A549 (cell line): ENCODE data around the gene OPCML. TPM values are rescaled to one million over a fixed set of nuclear protein-coding genes. Genes with fewer than 3 reads are reported as not detected.

Experiments used
- ATAC-seq, 2 experiments: fragments of 200-7000 bp in 1 of 2; fragments of >200 bp in 1 of 2; cut with Nextera tagmentation in 1 of 2; cut with Tn5 transposase in 1 of 2; 3 replicates each; pipeline versions ENCODE4 v1.8.0 to v1.9.1; 2018 to 2020; ENCODE audit warnings: mild to moderate bottlenecking in 1 of 2, moderate library complexity in 1 of 2
- CTCF ChIA-PET: fragments of 300-600 bp; sonication (Branson Sonifier 250); formaldehyde crosslinking; extraction: SDS; loops from one replicate; lab custom pipeline; 2021; ENCODE audit warnings: antibody characterized with exemption, inconsistent platforms; lab: Yijun Ruan, JAX
- POLR2A ChIA-PET: fragments of 350-600 bp; formaldehyde crosslinking; extraction: SDS; loops from one replicate; lab custom pipeline; 2021; ENCODE audit warnings: antibody characterized with exemption, inconsistent platforms; lab: Yijun Ruan, JAX
- DNase-seq, 2 experiments: peaks; one replicate each; pipeline versions ENCODE4 v3.0.0 to v3.0.0-alpha.2; 2011 to 2016; ENCODE audit warnings: low read depth in 1 of 2, low spot score in 1 of 2
- FAIRE-seq: peaks from 2 replicates; lab custom pipeline; 2011; peaks lifted over from hg19 to GRCh38; lab: Jason Lieb, UNC
- H3K27ac ChIP-seq, 2 experiments: fragments of >200 bp; sonication (Bioruptor Twin); formaldehyde crosslinking; 3 replicates each; pipeline ENCODE4 v1.5.1; 2016 to 2017
- H3K4me1 ChIP-seq: fragments of >200 bp; sonication (Bioruptor Twin); formaldehyde crosslinking; 3 replicates; pipeline ENCODE4 v1.6.1; 2016
- H3K4me2 ChIP-seq: fragments of >200 bp; sonication (Bioruptor Twin); formaldehyde crosslinking; 3 replicates; pipeline ENCODE4 v1.6.1; 2016
- H3K4me3 ChIP-seq: fragments of >200 bp; sonication (Bioruptor Twin); formaldehyde crosslinking; 3 replicates; pipeline ENCODE4 v1.5.1; 2016
- H3K9me3 ChIP-seq: fragments of >200 bp; sonication (Bioruptor Twin); formaldehyde crosslinking; 3 replicates; pipeline ENCODE4 v1.6.1; 2016
- BCL3 ChIP-seq: fragments of >200 bp; sonication (Bioruptor Twin); formaldehyde crosslinking; IDR thresholded peaks from 3 replicates; pipeline ENCODE4 v1.6.1; 2016
- BHLHE40 ChIP-seq: IDR thresholded peaks from 2 replicates; pipeline ENCODE4 v1.6.1; 2012; ENCODE audit warnings: low read depth, low read length, inconsistent platforms
- CBX2 ChIP-seq: fragments of 200-600 bp; sonication (generic); IDR thresholded peaks from 2 replicates; pipeline ENCODE4 v1.6.1; 2016; ENCODE audit warnings: low read depth, mild to moderate bottlenecking, borderline replicate concordance
- CBX8 ChIP-seq: fragments of 200-600 bp; sonication (generic); IDR thresholded peaks from 2 replicates; pipeline ENCODE4 v1.6.1; 2016
- CTCF ChIP-seq: fragments of >200 bp; sonication (Bioruptor Twin); formaldehyde crosslinking; IDR thresholded peaks from 3 replicates; pipeline ENCODE4 v1.5.1; 2016
- E2F6 ChIP-seq: IDR thresholded peaks from 2 replicates; pipeline ENCODE4 v1.6.1; 2012; ENCODE audit warnings: low read depth, borderline replicate concordance
- EHF ChIP-seq: fragments of 250-450 bp; sonication (Bioruptor Pico); IDR thresholded peaks from 2 replicates; pipeline ENCODE4 v1.5.0; 2020; ENCODE audit warnings: mild to moderate bottlenecking
- ELK1 ChIP-seq: fragments of 150-350 bp; IDR thresholded peaks from 2 replicates; pipeline ENCODE4 v1.6.1; 2014; ENCODE audit warnings: low read depth, mild to moderate bottlenecking, low read length
- ESRRA ChIP-seq: fragments of 150-350 bp; IDR thresholded peaks from 2 replicates; pipeline ENCODE4 v1.6.1; 2014; ENCODE audit warnings: mild to moderate bottlenecking, low read length, borderline replicate concordance
- FOSB ChIP-seq: fragments of 250-450 bp; sonication (Bioruptor Pico); IDR thresholded peaks from 2 replicates; pipeline ENCODE4 v1.5.0; 2020; ENCODE audit warnings: mild to moderate bottlenecking, moderate library complexity
- FOSL2 ChIP-seq, 2 experiments: fragments of 450-650 bp in 1 of 2; fragments of >200 bp in 1 of 2; sonication (Bioruptor Twin) in 1 of 2; formaldehyde crosslinking; IDR thresholded peaks; 2 replicates each; pipeline versions ENCODE4 v1.5.0 to v1.6.1; 2016 to 2020; ENCODE audit warnings: mild to moderate bottlenecking in 1 of 2, moderate library complexity in 1 of 2
- HDAC2 ChIP-seq: fragments of 200-600 bp; sonication (generic); IDR thresholded peaks from 2 replicates; pipeline ENCODE4 v1.6.1; 2016
- HES2 ChIP-seq: fragments of >200 bp; sonication (Bioruptor Twin); formaldehyde crosslinking; IDR thresholded peaks from 2 replicates; pipeline ENCODE4 v1.6.1; 2016
- HEYL ChIP-seq: fragments of 250-450 bp; sonication (Bioruptor Pico); IDR thresholded peaks from 2 replicates; pipeline ENCODE4 v1.8.0; 2021; ENCODE audit warnings: mild to moderate bottlenecking, moderate library complexity
- HMGXB4 ChIP-seq: fragments of 250-450 bp; sonication (Bioruptor Pico); IDR thresholded peaks from 2 replicates; pipeline ENCODE4 v1.5.0; 2021; ENCODE audit warnings: mild to moderate bottlenecking, moderate library complexity, borderline replicate concordance
- HOXA7 ChIP-seq: fragments of 250-450 bp; sonication (Bioruptor Pico); IDR thresholded peaks from 2 replicates; pipeline ENCODE4 v1.5.0; 2020; ENCODE audit warnings: mild to moderate bottlenecking, moderate library complexity
- KDM1A ChIP-seq: fragments of 200-600 bp; sonication (generic); IDR thresholded peaks from 2 replicates; pipeline ENCODE4 v1.6.1; 2016; ENCODE audit warnings: low read depth, mild to moderate bottlenecking
- KDM5A ChIP-seq: fragments of 200-600 bp; sonication (generic); IDR thresholded peaks from 2 replicates; pipeline ENCODE4 v1.6.1; 2016; ENCODE audit warnings: antibody characterized with exemption, mild to moderate bottlenecking
- MAZ ChIP-seq: fragments of 150-350 bp; IDR thresholded peaks from 2 replicates; pipeline ENCODE4 v1.6.1; 2014; ENCODE audit warnings: antibody characterized with exemption, low read depth, low read length, borderline replicate concordance
- MYC ChIP-seq: IDR thresholded peaks from 2 replicates; pipeline ENCODE4 v1.6.1; 2012; ENCODE audit warnings: mild to moderate bottlenecking, inconsistent platforms, low read length, improper control_type of control experiment, borderline replicate concordance
- NFE2L2 ChIP-seq: fragments of 150-350 bp; conservative IDR thresholded peaks from 2 replicates; pipeline ENCODE4 v1.6.1; 2014; ENCODE audit warnings: low read length
- NPAS2 ChIP-seq: fragments of 250-450 bp; sonication (Bioruptor Pico); IDR thresholded peaks from 2 replicates; pipeline ENCODE4 v1.8.0; 2022; ENCODE audit warnings: mild to moderate bottlenecking, moderate library complexity, borderline replicate concordance
- PBX3 ChIP-seq: IDR thresholded peaks from 2 replicates; pipeline ENCODE4 v1.6.1; 2012
- POLR2AphosphoS2 ChIP-seq: conservative IDR thresholded peaks from 2 replicates; pipeline ENCODE4 v1.6.1; 2012; ENCODE audit warnings: low read length, improper control_type of control experiment, inconsistent platforms
- RCOR1 ChIP-seq: fragments of 150-350 bp; IDR thresholded peaks from 2 replicates; pipeline ENCODE4 v1.6.1; 2014; ENCODE audit warnings: antibody characterized with exemption, low read length, low read depth
- SREBF2 ChIP-seq: fragments of 450-650 bp; IDR thresholded peaks from 2 replicates; pipeline ENCODE4 v1.6.1; 2014; ENCODE audit warnings: mild to moderate bottlenecking, moderate library complexity
- TFCP2L1 ChIP-seq: fragments of 250-450 bp; sonication (Bioruptor Pico); IDR thresholded peaks from 2 replicates; pipeline ENCODE4 v1.5.0; 2021; ENCODE audit warnings: mild to moderate bottlenecking
- WGBS: methylation state at CpG from one replicate; pipeline ENCODE4 v1.1.6; 2017; ENCODE audit errors: missing lambda C conversion rate; 5-methylcytosine and 5-hydroxymethylcytosine counted together
- polyA plus RNA-seq, 4 experiments: library from polyadenylated mRNA; depleted of rRNA in 3 of 4; stranded (reverse); fragments of >200 nt; fragmentation: RNase III in 1 of 4; extraction: RNeasy Plus Mini Kit Qiagen cat#74134 plus additional on column Dnase treatment in 1 of 4; gene quantifications; 2 replicates in 3 of 4; 3 replicates in 1 of 4; pipeline ENCODE4 v1.2.3, GENCODE V29; 2011 to 2017

Gene OPCML
- polyA plus RNA-seq, 2 of the 4 experiments (the other 2 are of a cell fraction): not detected

- FAIRE-seq (no peak), ATAC-seq (no peak), DNase-seq (no peak)
- H3K4me1 ChIP-seq: no peaks in the 10 kb centered on the region
- no peak overlapping the region for H3K27ac ChIP-seq
- POLR2A ChIA-PET: no interaction called here
- no peaks in the 10 kb centered on the region for H3K9me3 ChIP-seq
- TF ChIP-seq BCL3: no peak
- no peak for TF ChIP-seq ELK1
- no peak for TF ChIP-seq MYC
- no peak for TF ChIP-seq POLR2AphosphoS2
- no peak for TF ChIP-seq SREBF2
- no peak for TF ChIP-seq E2F6
- TF ChIP-seq CTCF: no peak
- TF ChIP-seq HES2: no peak
- TF ChIP-seq KDM1A: no peak
- TF ChIP-seq HDAC2: no peak
- no peak for TF ChIP-seq EHF (CRISPR knock-in tag)
- no peak for TF ChIP-seq ESRRA
- TF ChIP-seq, all 56 proteins: peak for 0
- CTCF ChIA-PET: no interaction called here
- Histone ChIP-seq H3K4me2 (no peak overlapping the region), H3K4me3 (no peak overlapping the region)
- WGBS: 0% methylated on average over 2 of the region's 2 CpGs
Measured at GRCh38 chr11:132601875-132602274, 930.4 kb downstream of the OPCML start.

GRCh38 chr11:132595711-132596134, 936.6 kb downstream of the OPCML start:
- no peak for FAIRE-seq
- TF ChIP-seq POLR2AphosphoS2: no peak
- TF ChIP-seq MAZ: no peak
- no peak for TF ChIP-seq HMGXB4
- no peaks in the 10 kb centered on the region for H3K9me3 ChIP-seq
- no peaks in the 10 kb centered on the region for H3K4me1 ChIP-seq
- ATAC-seq: no peak
- DNase-seq: no peak
- H3K4me2 ChIP-seq: no peak overlapping the region
- 0% methylated on average over 1 of the region's 1 CpG for WGBS
- ChIA-PET CTCF (no interaction called here), POLR2A (no interaction called here)
- H3K4me3 ChIP-seq: no peak overlapping the region
- no peak overlapping the region for H3K27ac ChIP-seq

- no peak for FAIRE-seq
- CTCF ChIA-PET: no interaction called here
- POLR2A ChIA-PET: no interaction called here
- Histone ChIP-seq H3K9me3 (no peaks in the 10 kb centered on the region), H3K4me3 (no peak overlapping the region), H3K4me1 (no peaks in the 10 kb centered on the region), H3K27ac (no peak overlapping the region), H3K4me2 (no peak overlapping the region)
- 0% methylated on average over 1 of the region's 1 CpG for WGBS
- DNase-seq: no peak
- no peak for ATAC-seq
- no peak for TF ChIP-seq NFE2L2
- no peak for TF ChIP-seq NPAS2 (CRISPR knock-in tag)
- no peak for TF ChIP-seq MAZ
- no peak for TF ChIP-seq BHLHE40
- TF ChIP-seq HEYL (CRISPR knock-in tag): no peak
- TF ChIP-seq FOSL2 (IDR thresholded peaks at IDR 0.05): no peak
- TF ChIP-seq FOSL2 (CRISPR knock-in tag; IDR thresholded peaks at IDR 0.05): no peak
- TF ChIP-seq KDM5A: no peak
- no peak for TF ChIP-seq CBX2
- no peak for TF ChIP-seq PBX3
- TF ChIP-seq RCOR1: no peak
- TF ChIP-seq HOXA7 (CRISPR knock-in tag): no peak
- TF ChIP-seq E2F6: no peak
- TF ChIP-seq CBX8: no peak
- TF ChIP-seq TFCP2L1 (CRISPR knock-in tag): no peak
- no peak for TF ChIP-seq FOSB
Measured at GRCh38 chr11:132595246-132595645, 937.1 kb downstream of the OPCML start.
